CD14-positive monocyte (primary cell): Measurements from ENCODE around the gene HYDIN. TPM values are rescaled to one million over a fixed set of nuclear protein-coding genes. Genes with fewer than 3 reads are reported as not detected.
A peak's percentile ranks its signal among the peaks of the same experiment; 100 is the strongest.

Experiments used
- DNase-seq, 3 donors: peaks; one replicate each; pipeline ENCODE4 v3.0.0-alpha.2; 2011 to 2022
- H2AFZ ChIP-seq: 2 replicates; pipeline ENCODE4 v1.6.0; 2012; ENCODE audit warnings: mild to moderate bottlenecking, low read depth, low read length, inconsistent platforms; ENCODE audit not compliant: insufficient read depth, poor library complexity, severe bottlenecking
- H3K27ac ChIP-seq, 2 donors: 1 replicate in 1 of 2; 2 replicates in 1 of 2; pipeline ENCODE4 v1.5.1; 2012 to 2013; ENCODE audit warnings: low read length in 2 of 2, control low read depth in 1 of 2, inconsistent platforms in 1 of 2, low read depth in 1 of 2, mild to moderate bottlenecking in 1 of 2
- H3K27me3 ChIP-seq, 2 donors: one replicate each; pipeline versions ENCODE4 v1.6.0 to v1.6.1; 2011 to 2013; ENCODE audit warnings: low read length in 2 of 2; ENCODE audit not compliant: control insufficient read depth in 2 of 2, insufficient read depth in 2 of 2
- H3K36me3 ChIP-seq, 2 donors: replicated peaks in 1 of 2; 1 replicate in 1 of 2; 2 replicates in 1 of 2; pipeline versions ENCODE4 v1.5.1 to v1.6.1; 2012 to 2013; ENCODE audit warnings: low read length in 2 of 2, control low read depth in 1 of 2, inconsistent platforms in 1 of 2, mild to moderate bottlenecking in 1 of 2; ENCODE audit not compliant: insufficient read depth in 2 of 2, control insufficient read depth in 1 of 2
- H3K4me1 ChIP-seq, 2 donors: 1 replicate in 1 of 2; 2 replicates in 1 of 2; pipeline versions ENCODE4 v1.5.1 to v1.6.1; 2012 to 2013; ENCODE audit warnings: low read length in 2 of 2, control low read depth in 1 of 2, inconsistent platforms in 1 of 2, mild to moderate bottlenecking in 1 of 2, moderate library complexity in 1 of 2; ENCODE audit not compliant: insufficient read depth in 2 of 2, control insufficient read depth in 1 of 2
- H3K4me2 ChIP-seq: replicated peaks from 2 replicates; pipeline ENCODE3; 2012; ENCODE audit warnings: low read length, moderate library complexity, mild to moderate bottlenecking; ENCODE audit not compliant: poor library complexity, severe bottlenecking; ENCODE audit errors: extremely low read depth
- H3K4me3 ChIP-seq, 3 experiments: fragments of 200-600 bp in 1 of 3; sonication (generic) in 1 of 3; replicated peaks in 1 of 3; 1 replicate in 2 of 3; 2 replicates in 1 of 3; pipeline ENCODE4 v1.5.1; 2011 to 2013; ENCODE audit warnings: low read length in 3 of 3, mild to moderate bottlenecking in 3 of 3, control low read depth in 2 of 3, low read depth in 2 of 3, inconsistent platforms in 1 of 3, moderate library complexity in 1 of 3
- H3K79me2 ChIP-seq: 2 replicates; pipeline ENCODE4 v1.6.0; 2012; ENCODE audit warnings: mild to moderate bottlenecking, control low read depth, inconsistent platforms, low read length, moderate library complexity; ENCODE audit not compliant: insufficient read depth
- H3K9ac ChIP-seq: 2 replicates; pipeline ENCODE4 v1.6.0; 2017; ENCODE audit warnings: low read length, mild to moderate bottlenecking; ENCODE audit not compliant: insufficient read depth, poor library complexity, severe bottlenecking
- H3K9me3 ChIP-seq, 2 donors: replicated peaks in 1 of 2; 1 replicate in 1 of 2; 2 replicates in 1 of 2; pipeline versions ENCODE4 v1.5.1 to v1.6.1; 2012 to 2013; ENCODE audit warnings: low read length in 2 of 2, control low read depth in 1 of 2; ENCODE audit not compliant: control insufficient read depth in 1 of 2, insufficient read depth in 1 of 2
- H4K20me1 ChIP-seq: 2 replicates; pipeline ENCODE4 v1.6.0; 2012; ENCODE audit warnings: mild to moderate bottlenecking, low read length, control low read depth, moderate library complexity; ENCODE audit not compliant: insufficient read depth
- H3K27ac Mint-ChIP-seq, 7 donors: one replicate each; pipeline ENCODE4 v1.8.0; 2020; ENCODE audit warnings: mild to moderate bottlenecking in 7 of 7, mixed read lengths in 7 of 7, moderate library complexity in 6 of 7, inconsistent platforms in 2 of 7
- H3K27me3 Mint-ChIP-seq, 3 donors: one replicate each; pipeline ENCODE4 v1.8.0; 2021 to 2022; ENCODE audit warnings: low read depth in 3 of 3, mild to moderate bottlenecking in 3 of 3, mixed read lengths in 3 of 3, moderate library complexity in 3 of 3, inconsistent platforms in 1 of 3
- H3K36me3 Mint-ChIP-seq, 2 donors: one replicate each; pipeline ENCODE4 v1.8.0; 2020; ENCODE audit warnings: mixed read lengths in 2 of 2, inconsistent platforms in 1 of 2, mild to moderate bottlenecking in 1 of 2
- H3K4me1 Mint-ChIP-seq: one replicate; pipeline ENCODE4 v1.8.0; 2020; ENCODE audit warnings: mild to moderate bottlenecking, mixed read lengths
- H3K4me3 Mint-ChIP-seq, 2 donors: one replicate each; pipeline ENCODE4 v1.8.0; 2020; ENCODE audit warnings: mild to moderate bottlenecking in 2 of 2, mixed read lengths in 2 of 2, moderate library complexity in 1 of 2
- H3K9me3 Mint-ChIP-seq, 7 donors: one replicate each; pipeline ENCODE4 v1.8.0; 2020 to 2022; ENCODE audit warnings: mixed read lengths in 7 of 7, mild to moderate bottlenecking in 6 of 7, moderate library complexity in 6 of 7, inconsistent platforms in 2 of 7
- CTCF ChIP-seq: fragments of 200-600 bp; IDR thresholded peaks from one replicate; pipeline ENCODE4 v1.8.0; 2022; ENCODE audit warnings: antibody characterized with exemption, mild to moderate bottlenecking
- WGBS: methylation state at CpG from one replicate; pipeline ENCODE4 v1.1.5; 2013; ENCODE audit warnings: missing lambda C conversion rate; ENCODE audit not compliant: insufficient coverage; 5-methylcytosine and 5-hydroxymethylcytosine counted together
- intact Hi-C, 2 donors: fragments of 100-400 bp; cut with micrococcal nuclease; formaldehyde crosslinking; loops; one replicate each; pipeline versions ENCODE4 v1.15.0 to v1.15.1; 2023
- polyA plus RNA-seq, 3 donors: library from polyadenylated mRNA; depleted of rRNA in 1 of 3; unstranded in 2 of 3; stranded (reverse) in 1 of 3; fragments of 300-500 nt in 2 of 3; fragments of >200 nt in 1 of 3; fragmentation: Illumina TruSeq in 2 of 3; gene quantifications; 1 replicate in 2 of 3; 2 replicates in 1 of 3; pipeline ENCODE4 v1.2.3, GENCODE V29; 2012 to 2021
- small RNA-seq: library from RNA; depleted of rRNA; stranded (forward); fragments of <200 nt; gene quantifications from one replicate; pipeline ENCODE3, GENCODE V24; 2012; ENCODE audit warnings: low read depth; ENCODE audit not compliant: insufficient read length

The HYDIN gene
- polyA plus RNA-seq, 3 donors, result not detected

DNA sequence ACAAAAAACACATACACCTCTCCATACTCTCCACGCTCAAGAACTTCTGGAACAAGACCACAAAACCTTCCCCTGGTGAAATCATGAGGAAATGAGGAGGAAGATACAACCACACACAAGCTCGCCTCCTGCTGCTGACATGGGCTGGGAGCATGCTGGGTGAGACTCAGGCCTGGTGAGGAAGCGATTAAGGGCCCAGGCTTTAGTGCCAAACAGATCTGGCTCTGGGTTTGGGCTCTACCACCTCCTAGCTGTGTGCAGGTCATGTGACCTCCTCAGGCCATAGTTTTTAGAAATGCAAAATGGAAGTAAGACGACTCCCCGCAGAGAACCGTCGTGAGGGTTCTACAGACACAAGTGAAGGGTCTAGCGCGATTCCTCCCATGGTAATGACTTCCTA is 470.9 kb downstream of the HYDIN start:
- no peak overlapping the region for H2AFZ ChIP-seq
- TF ChIP-seq CTCF, result no peak
- H3K36me3 ChIP-seq, result peaks cover 91 to 100% of the 10 kb centered on the region in 2 donors
- intact Hi-C loops, result no loop called here
- H3K79me2 ChIP-seq, result no peaks in the 10 kb centered on the region
- no peak overlapping the region for H3K9ac ChIP-seq
- Mint-ChIP-seq H3K4me1 (no peaks in the 10 kb centered on the region), H3K9me3 (no peaks in the 10 kb centered on the region), H3K27me3 (peaks cover 0 to 1% (median 0%) of the 10 kb centered on the region in 3 donors), H3K27ac (peak overlapping the region in 1 of 7 donors; percentile 1), H3K36me3 (peaks cover 78 to 95% of the 10 kb centered on the region in 2 donors), H3K4me3 (no peak overlapping the region)
- DNase-seq, result no peak
- no peak overlapping the region for H3K4me2 ChIP-seq
- no peak overlapping the region for H3K27ac ChIP-seq
- no peaks in the 10 kb centered on the region for H3K4me1 ChIP-seq
- H3K27me3 ChIP-seq, result no peaks in the 10 kb centered on the region
- no peaks in the 10 kb centered on the region for H3K9me3 ChIP-seq
- no peak overlapping the region for H3K4me3 ChIP-seq
- H4K20me1 ChIP-seq, result no peaks in the 10 kb centered on the region
- 97% methylated on average over 6 of the region's 9 CpGs for WGBS

DNA sequence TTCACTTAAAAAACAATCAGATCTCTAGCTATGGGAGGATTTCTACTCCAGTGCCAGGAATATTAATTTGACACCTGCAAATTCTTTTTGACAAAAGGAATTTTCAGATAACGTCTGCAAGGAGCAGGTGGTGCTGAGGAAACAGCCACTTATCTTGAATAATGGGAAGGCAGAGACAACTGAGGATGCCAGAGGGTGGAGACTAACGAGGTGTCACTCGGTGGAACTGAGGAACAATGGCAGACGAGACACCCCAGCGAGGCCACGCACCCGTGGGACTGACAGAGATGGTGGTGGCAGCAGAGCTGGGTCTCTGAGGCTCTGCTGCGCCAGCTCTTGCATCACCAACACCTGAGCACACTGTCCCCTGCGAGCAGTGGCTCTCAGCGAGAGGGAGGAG is 471.7 kb downstream of the HYDIN start:
- Histone ChIP-seq H3K4me3 (no peak overlapping the region), H3K9ac (no peak overlapping the region), H3K4me1 (no peaks in the 10 kb centered on the region), H3K79me2 (no peaks in the 10 kb centered on the region), H3K36me3 (peaks cover 86 to 100% of the 10 kb centered on the region in 2 donors), H4K20me1 (no peaks in the 10 kb centered on the region), H3K4me2 (no peak overlapping the region), H3K9me3 (no peaks in the 10 kb centered on the region), H2AFZ (no peak overlapping the region), H3K27ac (no peak overlapping the region), H3K27me3 (no peaks in the 10 kb centered on the region)
- no peak for TF ChIP-seq CTCF
- no peaks in the 10 kb centered on the region for H3K9me3 Mint-ChIP-seq
- H3K4me1 Mint-ChIP-seq, result no peaks in the 10 kb centered on the region
- H3K36me3 Mint-ChIP-seq, result peaks cover 75 to 90% of the 10 kb centered on the region in 2 donors
- intact Hi-C loops, result no loop called here
- peaks cover 0 to 1% (median 0%) of the 10 kb centered on the region in 3 donors for H3K27me3 Mint-ChIP-seq
- H3K4me3 Mint-ChIP-seq, result no peak overlapping the region
- H3K27ac Mint-ChIP-seq, result no peak overlapping the region
- 89% methylated on average over 7 of the region's 10 CpGs for WGBS
- DNase-seq, result no peak

Small RNA genes lying within 50 kb of the gene (small RNA-seq; reads per million reads assigned to genes)
- gene RNU6ATAC25P, result not detected

Other genes with a start within 250 kb of the HYDIN start
- 10 to 100 TPM in 2 of 3 donors, 1 to 10 TPM in 1; 4.3 to 12.7 (median 11.5) TPM for gene CMTR2, start 58.7 kb upstream of the HYDIN start, polyA plus RNA-seq
- not detected for gene CALB2, start 128.0 kb upstream of the HYDIN start, polyA plus RNA-seq
- gene TLE7, start 211.3 kb upstream of the HYDIN start, polyA plus RNA-seq, result not detected
- gene ZNF23, start 231.5 kb upstream of the HYDIN start, polyA plus RNA-seq, result 1 to 10 TPM; 2.1 to 3.9 (median 2.8) TPM